ENCODE data around the gene RNF31.

RNF31 gene

DNA sequence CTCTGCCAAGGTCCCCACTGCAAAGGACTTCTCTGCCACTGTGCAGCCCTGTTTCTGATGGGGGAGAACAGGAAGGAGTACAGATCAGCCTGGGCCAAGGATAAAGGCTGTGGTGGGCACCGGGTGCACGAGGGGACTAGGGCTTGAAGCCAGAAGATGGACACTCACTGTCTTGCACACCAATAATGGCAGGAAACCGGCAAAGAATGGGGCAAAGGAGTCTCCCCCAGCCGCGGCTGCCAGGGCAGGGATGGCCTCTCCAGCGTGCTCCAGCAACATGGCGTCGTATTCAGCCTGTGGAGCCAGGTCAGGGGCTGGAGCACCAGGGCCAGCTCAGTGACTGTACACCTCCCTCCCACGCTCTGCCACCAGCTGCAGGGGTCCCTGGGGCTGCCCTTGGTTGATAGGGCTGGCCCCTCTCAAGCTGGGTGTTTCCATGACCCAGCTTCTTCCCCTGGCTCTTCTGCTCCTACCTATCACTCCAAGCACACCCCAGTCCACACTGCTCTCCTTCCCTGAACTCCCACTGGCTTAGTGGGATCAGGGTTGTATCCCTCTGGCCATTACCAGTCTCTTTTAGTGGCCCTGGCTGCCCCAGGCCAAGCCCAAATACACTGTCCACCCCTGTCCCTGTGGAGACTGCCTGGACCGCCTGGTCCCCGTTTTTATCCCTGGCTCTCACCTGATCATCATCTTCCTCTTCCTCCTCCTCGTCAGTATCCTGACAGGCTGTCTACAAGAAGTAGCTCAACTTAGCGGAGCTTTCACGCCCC is 35.0 kb downstream of the RNF31 start:
- DNase-seq (ENCODE audit: low read depth), result no peak

DNA sequence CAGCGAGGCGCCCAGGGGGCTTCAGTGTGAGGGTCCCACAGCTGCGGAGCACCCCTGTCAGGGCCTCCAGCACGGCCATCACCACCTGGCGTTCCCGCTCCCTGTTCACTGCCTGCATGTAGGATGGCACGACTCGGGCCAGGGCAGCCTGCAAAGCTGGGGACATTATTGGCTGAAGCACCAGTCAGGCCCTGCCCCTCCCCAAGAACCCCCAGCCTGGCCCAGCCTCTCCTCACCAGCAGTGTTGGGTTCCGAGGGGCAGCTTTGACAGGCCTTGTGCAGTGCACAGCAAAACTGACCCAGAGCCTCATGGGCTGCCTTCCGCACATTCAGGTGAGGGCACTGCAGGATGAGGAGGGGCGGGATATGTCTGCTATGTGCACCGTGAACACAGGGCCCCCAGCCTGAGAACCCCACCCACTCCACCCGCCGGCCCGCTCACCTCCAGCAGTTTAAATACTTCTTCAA is 35.8 kb downstream of the RNF31 start:
- no peak for DNase-seq (ENCODE audit: low read depth)

DNA sequence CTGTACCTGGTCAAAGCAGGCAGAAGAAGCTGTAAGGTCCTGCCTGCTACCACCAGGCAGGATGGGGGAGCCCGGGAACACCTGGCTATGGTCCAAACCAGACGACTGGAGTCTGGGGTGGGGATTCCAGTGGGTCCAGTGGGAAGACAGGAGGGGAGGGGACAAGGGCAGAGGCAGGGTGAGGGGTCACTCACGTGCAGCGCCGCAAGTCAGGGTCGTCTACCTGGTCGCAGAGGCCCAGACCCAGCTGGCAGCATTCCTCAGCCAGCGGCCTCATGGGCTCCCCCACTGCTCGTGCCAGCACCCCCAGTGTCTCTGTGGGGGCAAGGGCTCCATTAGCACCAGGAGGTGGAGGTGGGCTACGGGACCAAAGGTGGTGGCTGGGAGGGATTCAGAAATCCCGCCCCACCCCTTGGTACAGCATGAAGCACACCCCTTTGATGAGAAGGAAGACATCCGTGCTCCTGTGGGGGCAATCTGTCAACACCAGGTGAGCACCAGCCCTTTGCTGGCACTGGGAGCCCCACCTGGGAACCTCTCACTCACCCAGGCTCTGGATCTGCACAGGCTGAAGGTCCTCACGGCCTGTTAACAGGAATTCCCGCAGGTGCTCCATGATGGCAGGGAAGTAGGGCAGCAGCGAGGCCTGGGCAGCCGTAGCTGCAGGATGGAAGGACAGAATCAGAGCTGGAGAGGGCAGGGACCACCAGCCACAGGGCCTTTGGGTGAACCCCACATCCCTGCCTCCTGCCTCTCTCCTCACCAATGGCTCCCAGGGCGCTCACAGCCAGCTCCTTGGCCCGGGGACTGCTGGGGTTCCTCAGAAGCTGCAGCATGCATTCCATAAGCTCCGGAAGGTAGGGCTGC is 37.0 kb downstream of the RNF31 start:
- DNase-seq (ENCODE audit: low read depth), result no peak

DNA sequence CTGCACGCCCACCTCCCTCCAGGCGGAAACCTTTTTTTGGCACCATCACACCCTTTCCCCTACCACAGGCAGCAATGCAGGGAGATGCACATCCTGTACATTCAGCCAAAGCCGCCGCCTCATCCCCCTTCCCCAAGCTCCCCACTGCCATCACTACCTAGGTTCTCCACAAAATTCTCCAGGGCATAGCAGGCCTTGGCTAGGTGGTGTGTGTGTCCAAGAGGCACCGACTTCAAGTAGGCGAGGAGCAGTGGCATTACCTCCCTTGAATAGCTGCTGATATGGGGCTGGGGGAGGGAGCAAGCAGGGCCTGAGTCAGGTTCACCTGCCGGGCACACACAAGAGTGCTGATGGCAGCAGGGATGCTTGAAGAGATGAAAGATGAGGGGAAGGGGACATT is 37.7 kb downstream of the RNF31 start:
- no peak for DNase-seq (ENCODE audit: low read depth)

DNA sequence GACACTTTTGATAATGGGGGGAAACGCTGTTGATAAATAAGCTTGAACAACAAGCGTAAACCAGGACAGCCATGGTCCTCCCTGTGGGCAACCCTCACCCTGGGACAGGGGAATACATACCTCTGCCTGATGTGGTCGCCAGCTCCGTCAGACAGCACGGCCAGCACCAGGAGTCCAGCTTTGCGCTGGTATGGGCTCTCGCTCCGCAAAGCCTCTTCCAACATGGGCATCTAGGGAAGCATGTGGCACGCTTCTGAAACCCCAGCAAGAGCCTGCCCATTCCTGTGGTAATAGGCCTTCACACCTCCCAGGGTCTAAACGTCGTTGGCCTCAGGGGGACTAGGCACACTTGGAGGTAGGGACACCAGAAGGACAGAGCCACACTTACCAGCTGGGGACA is 38.4 kb downstream of the RNF31 start:
- DNase-seq (ENCODE audit: low read depth), result no peak

DNA sequence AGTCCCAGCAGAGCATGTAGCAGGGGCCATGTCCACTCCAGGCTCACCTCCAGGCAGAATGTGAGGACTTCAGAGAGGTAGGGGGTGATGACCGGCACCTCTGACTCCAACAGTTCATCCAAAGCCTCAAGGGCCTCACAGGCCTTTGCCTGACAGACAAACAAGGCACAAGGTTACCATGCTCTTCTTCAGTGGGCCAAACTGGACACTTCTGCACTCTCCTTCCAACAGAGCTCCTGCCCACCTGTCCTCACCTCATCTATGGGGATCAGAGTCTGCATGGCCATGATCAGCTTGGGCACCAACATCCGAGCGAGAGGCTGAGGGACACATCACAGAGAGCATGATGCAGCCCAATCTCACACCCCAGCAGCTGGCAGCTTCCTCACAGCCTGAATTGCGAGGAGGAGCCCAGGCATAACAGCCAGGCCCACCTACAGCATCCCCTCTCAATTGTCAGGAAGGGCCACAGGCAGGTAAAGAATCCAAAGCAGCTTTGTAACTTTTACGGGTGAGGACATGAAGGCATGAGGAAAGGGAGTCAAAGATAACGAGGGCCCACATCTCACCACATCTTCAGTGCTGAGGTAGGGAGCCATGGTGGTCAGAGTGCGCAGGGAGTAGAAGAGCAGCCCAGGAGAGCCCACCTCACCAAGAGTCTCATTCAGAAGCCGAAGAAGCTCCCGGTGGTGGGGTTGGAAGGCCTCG is 39.7 kb downstream of the RNF31 start:
- no peak for DNase-seq (ENCODE audit: low read depth)

DNA sequence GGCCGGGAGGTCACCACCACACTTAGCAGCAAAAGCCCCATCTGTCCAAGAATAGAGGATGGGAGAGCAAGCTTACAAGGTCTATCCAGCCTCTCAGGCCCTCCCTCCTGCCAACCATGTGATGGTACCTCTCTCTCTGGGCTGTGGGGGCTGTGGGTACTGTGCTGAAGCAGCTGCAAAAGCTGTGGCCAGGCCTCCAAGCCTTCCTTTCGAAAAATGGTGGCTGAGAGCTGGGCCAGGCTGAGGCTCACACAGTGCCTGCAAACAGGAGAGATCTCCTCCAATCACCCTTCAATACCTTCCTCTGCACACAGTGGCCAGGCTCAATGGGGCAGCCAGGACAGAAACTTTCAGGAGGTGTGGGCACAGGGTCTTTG is 40.2 kb downstream of the RNF31 start:
- no peak for DNase-seq (ENCODE audit: low read depth)

DNA sequence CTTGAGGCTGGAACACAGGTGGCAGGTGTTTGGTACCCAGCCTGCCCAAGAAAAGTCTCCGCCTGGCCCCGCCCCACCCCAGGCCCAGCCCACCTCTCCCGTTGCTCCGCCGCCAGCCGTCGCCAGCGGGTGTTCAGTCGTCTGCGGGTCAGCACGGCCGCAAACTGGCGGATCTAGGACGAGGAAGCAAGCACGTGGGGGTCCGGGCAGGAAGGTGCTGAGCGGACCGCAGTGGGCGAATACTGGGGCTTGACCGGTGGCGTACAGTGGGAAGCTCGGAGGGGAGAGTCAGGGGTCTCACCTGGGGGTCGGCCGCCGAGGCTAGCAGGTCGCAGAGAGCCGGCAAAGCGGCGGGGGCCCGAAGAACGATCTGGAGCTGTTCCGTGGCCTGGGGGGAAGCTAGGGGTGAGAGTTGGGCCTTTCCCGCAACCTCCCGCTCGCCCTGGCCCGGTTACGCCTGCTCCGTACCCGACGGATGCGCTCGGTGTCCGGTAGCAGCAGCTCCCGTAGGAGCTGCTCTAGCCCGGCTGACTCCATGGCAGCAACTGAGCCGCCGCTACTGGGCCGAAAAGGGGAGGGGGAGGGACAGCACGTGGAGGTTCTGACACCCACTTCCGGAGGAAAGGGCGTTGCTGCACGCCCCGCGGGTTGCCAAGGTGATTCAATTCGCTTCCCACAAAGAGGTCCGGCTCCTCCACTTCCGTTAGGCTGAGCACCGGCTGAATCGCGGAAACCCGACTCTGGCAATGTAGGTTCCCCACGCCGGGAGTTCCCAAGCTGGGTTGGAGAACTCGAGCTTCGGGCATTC is 41.2 kb downstream of the RNF31 start, which contains the start of gene IPO4:
Gene IPO4, minus strand, starts transcription at position 566 of the 808 bp plus-strand sequence. Its CDS starts 29 bp downstream, at position 537.
- DNase-seq (ENCODE audit: low read depth), result peak; percentile 79

DNA sequence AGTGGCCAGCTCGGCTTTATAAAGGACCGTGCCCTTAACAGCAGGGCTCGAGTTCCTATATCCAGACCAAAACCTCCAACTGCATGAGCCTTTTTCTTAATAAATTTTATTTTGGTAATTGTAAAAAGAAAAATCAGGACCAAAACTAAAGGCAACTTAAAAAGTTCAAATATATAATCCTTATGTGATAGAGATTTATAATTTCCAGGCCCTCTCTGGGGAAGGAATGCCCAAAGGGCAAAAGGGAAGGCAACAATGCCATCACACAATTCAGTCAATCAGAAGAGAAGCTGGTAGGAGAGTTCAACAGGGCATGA is 41.7 kb downstream of the RNF31 start:
- DNase-seq (ENCODE audit: low read depth), result no peak

DNA sequence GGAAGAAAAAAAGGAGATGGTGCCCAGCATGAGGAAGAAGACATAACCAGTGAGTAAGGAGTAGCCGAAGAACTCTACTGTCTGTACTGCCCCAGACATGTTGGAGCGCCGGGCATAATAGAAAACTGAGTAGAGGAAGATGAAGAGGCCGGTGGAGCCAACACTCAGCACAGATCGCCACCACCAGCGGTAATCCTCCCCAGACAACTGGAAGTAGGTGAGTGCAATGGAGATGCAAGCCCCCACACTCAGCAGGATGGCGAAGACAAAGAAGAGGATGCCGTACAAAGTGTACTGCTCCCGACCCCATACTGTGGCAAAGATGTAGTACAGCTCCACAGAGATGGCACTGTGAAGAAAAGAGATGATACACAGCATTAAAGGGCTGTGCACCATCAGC is 42.2 kb downstream of the RNF31 start:
- DNase-seq (ENCODE audit: low read depth), result no peak

DNA sequence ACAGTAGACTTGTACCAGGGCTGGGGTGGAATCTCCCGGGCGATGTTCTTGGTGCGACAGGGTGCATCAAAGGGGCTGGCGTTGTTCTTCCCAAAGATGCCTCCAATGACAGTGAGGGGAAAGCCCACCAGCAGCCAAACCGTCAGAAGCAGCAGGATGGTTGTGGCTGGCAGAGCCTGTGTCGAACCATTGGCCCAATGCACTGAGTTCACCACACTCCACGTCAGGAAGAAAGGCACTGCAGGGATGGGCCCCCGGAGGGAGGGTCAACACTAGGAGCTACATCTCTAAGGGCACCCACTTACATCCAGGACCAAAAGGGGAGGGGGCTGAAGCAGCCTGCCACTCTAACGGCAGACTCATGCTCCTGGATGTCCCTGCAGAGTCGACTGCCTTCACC is 43.1 kb downstream of the RNF31 start:
- DNase-seq (ENCODE audit: low read depth), result no peak

DNA sequence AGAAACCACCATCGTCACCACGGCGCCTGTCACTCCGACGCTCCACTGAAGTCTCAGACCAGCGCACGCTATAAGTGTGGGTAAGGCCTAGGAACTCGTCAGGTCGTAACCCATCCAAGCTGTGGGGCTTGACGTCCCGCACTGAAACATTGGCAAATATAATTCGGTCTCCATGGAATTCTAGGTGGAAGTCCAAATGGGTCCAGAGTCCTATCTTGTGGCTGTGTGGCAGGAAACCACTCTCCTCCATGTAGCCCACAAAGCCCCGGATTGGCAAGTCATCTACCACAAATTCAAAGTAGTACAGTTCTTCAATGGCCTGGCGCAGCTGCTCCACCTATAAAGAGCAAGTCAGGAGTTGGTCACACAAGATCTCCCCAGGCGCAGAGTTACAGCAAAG is 45.6 kb downstream of the RNF31 start:
- no peak for DNase-seq (ENCODE audit: low read depth)

DNA sequence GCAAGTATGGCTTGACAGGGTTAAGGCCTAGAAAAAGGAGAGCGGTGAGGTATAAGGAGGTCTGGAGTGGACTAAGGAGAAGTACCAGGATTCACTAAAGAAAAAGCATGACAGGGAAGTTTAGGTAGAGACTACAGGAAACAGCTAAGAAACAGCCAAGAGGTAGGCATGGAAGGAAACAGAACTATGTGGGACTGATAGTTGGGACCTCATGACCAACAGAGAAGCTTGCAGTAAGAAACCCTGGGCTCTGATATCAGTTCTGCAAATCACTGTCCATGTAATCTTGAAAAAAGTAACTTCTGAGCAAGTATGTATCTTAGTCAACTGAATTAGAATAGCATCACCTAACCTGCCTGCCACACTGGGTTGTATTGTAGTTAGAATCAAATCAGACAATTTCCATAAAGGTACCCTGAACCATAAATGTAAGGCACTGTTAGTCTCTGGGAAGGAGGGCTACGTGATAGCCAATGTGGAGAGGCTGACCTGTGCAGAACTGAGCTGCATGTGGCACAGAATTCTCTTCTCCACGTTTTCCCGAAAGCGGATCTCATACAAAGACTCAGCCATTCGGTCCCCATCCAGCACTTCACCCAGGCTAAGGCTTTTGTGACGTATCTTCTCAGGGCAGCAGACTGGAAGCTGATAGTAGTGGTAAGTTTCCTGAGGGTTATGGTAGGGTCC is 47.0 kb downstream of the RNF31 start:
- no peak for DNase-seq (ENCODE audit: low read depth)

DNA sequence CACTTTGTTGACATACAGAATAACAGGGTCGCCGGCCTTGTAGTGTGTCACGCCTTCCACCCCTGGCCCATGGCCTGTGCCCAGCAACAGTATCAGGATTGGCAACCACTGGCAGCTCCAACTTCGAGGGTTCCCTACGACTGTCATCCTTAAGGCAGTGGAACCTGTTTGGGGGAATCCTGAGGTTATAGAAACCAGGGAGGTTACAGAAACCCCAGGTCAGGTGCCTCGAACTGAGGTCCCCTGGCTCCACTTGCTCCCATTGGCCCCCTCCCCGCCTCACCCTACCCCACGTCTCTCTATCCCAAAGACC is 47.5 kb downstream of the RNF31 start:
- DNase-seq (ENCODE audit: low read depth), result no peak

DNA sequence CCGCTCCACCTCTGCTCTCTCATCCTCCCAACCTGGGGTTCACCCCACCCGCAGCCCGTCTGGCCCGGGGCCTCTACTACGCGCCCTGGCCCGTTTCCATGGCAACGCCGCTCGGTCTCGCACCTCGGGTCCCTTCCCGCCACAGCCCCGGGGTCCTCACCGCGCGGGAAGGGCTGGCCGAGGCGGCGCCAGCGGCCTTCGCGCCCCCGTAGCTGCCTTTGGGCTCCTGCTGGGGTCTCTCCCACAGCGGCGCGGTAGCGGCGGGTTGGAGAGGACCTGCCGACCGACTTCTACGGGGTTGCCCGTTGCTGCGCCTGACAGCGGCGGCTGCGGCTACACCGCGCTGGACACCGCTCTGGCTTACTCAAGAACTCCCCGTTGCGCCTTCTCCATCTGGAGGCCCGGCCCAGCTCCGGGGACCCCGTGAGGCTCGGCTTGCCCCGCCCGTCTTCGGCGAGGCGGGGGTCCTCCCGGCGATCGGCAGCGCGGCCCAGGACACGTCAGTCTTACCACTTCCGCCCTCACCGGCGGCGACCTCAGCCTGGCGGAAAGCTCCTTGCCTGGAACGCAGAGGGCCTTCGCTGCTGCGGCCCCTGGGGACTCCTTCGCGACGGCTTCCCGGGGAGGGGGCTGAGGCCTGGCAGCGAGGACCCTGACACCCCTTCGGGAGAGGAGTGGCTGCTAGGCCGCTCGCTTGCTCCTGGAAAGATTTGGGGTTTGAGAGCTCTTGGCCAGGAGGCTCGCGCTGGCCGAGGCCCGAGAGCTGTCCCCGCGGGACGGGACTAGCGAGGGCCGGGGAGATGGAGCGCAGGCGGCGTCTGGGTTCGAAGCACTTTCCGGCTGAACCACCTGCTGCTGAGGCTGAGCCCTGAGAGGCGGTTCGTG is 48.1 kb downstream of the RNF31 start, which contains the start of gene TM9SF1:
Gene TM9SF1, minus strand, starts transcription at position 256 of the 885 bp plus-strand sequence. CDS start 422 bp downstream, outside the sequence.
- peak; percentile 76 for DNase-seq (ENCODE audit: low read depth)

DNA sequence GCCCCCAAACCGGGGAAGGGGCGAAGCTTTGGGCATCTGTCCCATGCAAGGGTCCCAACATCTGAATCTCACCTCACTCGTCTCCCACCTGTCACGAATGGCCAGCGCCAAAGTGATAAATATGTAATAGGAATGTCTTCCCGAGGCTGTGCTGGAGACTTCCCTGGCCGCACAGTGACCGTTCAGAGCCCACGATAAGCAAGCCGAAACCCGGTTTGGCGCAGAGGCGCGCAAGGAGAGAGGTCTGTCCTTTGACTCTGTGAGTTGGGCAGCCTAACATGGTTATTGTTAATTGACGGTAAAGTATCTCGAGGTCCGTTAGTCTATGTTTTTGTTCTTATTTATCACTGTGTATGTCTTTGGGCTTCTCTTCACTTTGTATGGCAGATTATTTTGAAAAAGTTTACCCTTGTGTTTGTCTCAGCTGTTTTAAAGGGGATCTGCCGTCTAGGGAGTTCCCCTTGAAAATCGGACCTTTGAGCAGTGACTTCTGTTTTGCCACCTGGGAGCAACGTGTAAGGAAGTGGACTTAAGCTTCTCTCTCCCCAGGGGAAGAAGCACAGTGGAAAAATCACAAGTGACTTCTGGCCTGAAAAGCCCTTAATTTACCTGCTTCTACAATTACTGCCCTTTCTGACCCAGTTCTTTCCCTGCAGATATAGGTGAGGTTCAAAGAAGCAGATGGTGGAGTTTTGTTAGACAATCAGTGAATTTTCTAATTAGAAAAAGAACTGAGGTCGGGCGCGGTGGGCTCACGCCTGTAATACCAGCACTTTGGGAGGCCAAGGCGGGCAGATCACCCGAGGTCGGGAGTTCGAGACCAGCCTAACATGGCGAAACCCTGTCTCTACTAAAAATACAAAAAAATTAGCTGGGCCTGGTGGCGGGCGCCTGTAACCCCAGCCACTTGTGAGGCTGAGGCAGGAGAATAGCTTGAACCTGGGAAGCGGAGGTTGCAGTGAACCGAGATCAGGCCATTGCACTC is 49.1 kb downstream of the RNF31 start:
- DNase-seq (ENCODE audit: low read depth), result no peak

DNA sequence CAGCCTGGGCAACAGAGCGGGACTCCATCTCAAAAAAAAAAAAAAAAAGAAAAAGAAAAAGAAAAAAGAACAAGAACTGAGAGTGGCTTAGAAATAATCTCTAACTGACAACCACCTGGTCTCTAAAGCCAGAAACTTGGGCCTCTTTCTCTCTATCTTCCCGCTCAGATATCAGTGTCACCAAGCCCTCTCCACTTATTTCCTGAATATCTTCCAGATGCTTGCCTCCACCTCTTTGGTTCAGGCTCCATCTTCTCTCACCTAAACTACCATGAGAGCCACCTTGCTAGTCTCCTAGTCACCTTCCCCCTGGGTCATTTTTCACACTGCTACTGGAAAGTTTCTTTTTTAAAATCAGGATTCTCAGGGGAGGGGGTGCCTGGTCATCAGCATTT is 49.8 kb downstream of the RNF31 start:
- DNase-seq (ENCODE audit: low read depth), result no peak

DNA sequence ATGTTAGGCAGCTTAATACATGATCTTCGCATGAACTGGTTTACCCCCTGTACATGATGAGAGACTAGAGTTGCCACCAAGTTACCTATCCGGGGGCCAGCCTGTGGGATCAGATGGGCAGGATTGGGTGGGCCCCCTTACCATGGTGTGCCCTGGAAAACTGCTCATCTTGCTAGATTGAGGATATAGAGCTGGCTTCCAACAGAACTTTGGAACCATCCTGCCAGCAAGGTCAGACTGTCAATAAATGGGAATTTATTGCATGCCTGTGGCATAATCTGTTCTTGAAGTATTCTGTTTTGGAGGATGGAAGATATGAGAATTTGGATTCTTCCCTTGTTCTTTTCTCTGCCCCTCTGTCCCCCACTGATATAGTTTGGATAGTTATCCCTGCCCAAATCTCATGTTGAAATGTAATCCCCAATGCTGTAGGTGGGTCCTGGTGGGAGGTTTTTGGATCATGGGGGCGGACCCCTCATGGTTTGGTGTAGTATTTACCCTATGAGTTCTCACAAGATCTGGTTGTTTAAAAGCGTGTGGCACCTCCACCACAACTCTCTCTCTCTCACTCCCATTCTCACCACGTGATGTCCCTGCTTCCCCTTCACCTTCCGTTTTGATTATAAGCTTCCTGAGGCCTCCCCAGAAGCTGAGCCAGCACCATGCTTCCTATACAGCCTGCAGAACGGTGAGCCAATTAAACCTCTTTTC is 51.7 kb downstream of the RNF31 start:
- no peak for DNase-seq (ENCODE audit: low read depth)

Data from stimulated activated CD8-positive, alpha-beta memory T cell treated with anti-CD3 and anti-CD28 coated beads, Interleukin-15, amount 100 ng/mL, for 24 hours (primary cell).